HFFc6 (cell line): ENCODE measurements around the gene UNC5C. TPM values are rescaled to one million over a fixed set of nuclear protein-coding genes. Genes with fewer than 3 reads are reported as not detected.

ENCODE experiments used
- DNase-seq: peaks from one replicate; pipeline ENCODE4 v3.0.0-alpha.2; 2018
- H3K27ac Mint-ChIP-seq: 2 replicates; pipeline ENCODE4 v1.8.0; 2020; ENCODE audit warnings: mild to moderate bottlenecking, mixed read lengths
- H3K27me3 Mint-ChIP-seq: 2 replicates; pipeline ENCODE4 v1.8.0; 2021; ENCODE audit warnings: mild to moderate bottlenecking, moderate library complexity, mixed read lengths; ENCODE audit not compliant: insufficient read depth
- H3K36me3 Mint-ChIP-seq: 2 replicates; pipeline ENCODE4 v1.8.0; 2021; ENCODE audit warnings: low read depth, mixed read lengths
- H3K4me1 Mint-ChIP-seq: 2 replicates; pipeline ENCODE4 v1.8.0; 2020; ENCODE audit warnings: low read depth, mixed read lengths
- H3K4me3 Mint-ChIP-seq: 2 replicates; pipeline ENCODE4 v1.8.0; 2020; ENCODE audit warnings: mild to moderate bottlenecking, moderate library complexity, mixed read lengths
- H3K9me3 Mint-ChIP-seq: 2 replicates; pipeline ENCODE4 v1.8.0; 2020; ENCODE audit warnings: mild to moderate bottlenecking, mixed read lengths
- total RNA-seq, 6 experiments: library from RNA; stranded (reverse); fragmentation: NEBNext Ultra II Directional; extraction: Animal tissue kit (Norgen Biotek cat#: 25700); gene quantifications; 2 replicates in 1 of 6; 3 replicates in 5 of 6; pipeline ENCODE4 v1.2.3, GENCODE V29; 2021
- TF ChIP-seq, protein P1 (sequence below): fragments of 200-600 bp; sonication (generic); IDR thresholded peaks from 2 replicates; pipeline ENCODE4 v1.5.0; 2021; ENCODE audit warnings: antibody characterized with exemption, mild to moderate bottlenecking

UNC5C gene
- total RNA-seq, 6 experiments from 2014 or later: not detected

DNA sequence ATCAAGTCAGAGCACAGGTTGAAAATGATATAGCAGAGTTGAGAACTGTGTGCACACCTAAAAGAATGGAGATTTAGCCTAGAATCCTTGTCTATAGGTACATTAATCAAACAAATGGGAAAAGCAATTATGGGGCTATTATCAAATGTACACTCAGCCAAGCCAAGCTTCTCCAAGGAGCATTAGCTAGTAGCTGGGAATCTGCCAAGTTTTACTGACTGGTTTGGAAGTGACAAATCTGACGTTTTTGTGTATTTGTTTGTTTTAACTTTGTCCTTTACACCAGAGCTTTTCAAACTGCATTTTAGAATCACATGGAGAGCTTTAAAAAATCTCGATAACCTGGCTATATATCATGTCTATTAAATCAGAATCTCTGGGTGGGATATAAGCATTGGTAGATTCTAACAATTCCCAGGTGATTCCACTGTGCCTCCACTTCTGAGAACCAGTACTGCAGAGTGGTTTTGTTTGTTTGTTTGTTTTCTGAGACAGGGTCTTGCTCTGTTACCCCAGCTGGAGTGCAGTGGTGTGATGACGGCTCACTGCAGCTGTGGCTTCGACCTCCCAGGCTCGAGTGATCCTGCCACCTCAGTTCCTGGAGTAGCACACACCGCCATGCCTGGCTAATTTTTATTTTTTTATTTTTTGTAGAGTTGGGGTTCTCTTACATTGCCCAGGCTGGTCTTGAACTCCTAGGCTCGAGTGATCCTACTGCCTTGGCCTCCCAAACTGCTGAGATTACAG is 279.8 kb downstream of the UNC5C start:
- Mint-ChIP-seq H3K27ac (no peak overlapping the region), H3K36me3 (no peaks in the 10 kb centered on the region), H3K27me3 (no peaks in the 10 kb centered on the region; the same call in 1 of the 2 replicates), H3K4me1 (no peaks in the 10 kb centered on the region), H3K9me3 (peaks cover 23% of the 10 kb centered on the region), H3K4me3 (no peak overlapping the region)
- TF ChIP-seq, protein P1, sequence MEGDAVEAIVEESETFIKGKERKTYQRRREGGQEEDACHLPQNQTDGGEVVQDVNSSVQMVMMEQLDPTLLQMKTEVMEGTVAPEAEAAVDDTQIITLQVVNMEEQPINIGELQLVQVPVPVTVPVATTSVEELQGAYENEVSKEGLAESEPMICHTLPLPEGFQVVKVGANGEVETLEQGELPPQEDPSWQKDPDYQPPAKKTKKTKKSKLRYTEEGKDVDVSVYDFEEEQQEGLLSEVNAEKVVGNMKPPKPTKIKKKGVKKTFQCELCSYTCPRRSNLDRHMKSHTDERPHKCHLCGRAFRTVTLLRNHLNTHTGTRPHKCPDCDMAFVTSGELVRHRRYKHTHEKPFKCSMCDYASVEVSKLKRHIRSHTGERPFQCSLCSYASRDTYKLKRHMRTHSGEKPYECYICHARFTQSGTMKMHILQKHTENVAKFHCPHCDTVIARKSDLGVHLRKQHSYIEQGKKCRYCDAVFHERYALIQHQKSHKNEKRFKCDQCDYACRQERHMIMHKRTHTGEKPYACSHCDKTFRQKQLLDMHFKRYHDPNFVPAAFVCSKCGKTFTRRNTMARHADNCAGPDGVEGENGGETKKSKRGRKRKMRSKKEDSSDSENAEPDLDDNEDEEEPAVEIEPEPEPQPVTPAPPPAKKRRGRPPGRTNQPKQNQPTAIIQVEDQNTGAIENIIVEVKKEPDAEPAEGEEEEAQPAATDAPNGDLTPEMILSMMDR: no peak
- no peak for DNase-seq

DNA sequence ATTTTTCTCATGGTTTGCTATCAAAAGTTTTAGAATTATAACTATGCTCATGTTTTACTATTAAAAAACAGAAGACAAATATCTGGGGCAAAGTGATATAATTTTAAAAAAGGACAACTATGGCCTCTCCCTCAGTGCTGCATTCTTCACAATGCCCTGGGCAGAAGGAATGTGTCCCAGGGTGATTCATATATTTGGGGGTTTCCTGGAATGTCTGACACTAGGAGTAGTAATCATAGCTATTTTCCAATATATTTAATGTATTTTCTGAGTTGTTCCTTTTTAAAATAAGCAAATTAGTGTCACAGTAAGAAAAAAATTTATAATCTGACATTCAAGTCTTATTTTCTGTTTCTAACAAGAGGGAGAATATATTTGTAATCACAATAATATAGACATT is 281.7 kb downstream of the UNC5C start:
- Mint-ChIP-seq H3K36me3 (no peaks in the 10 kb centered on the region), H3K4me3 (no peak overlapping the region), H3K4me1 (no peaks in the 10 kb centered on the region), H3K9me3 (peaks cover 10% of the 10 kb centered on the region), H3K27me3 (no peaks in the 10 kb centered on the region; the same call in 1 of the 2 replicates), H3K27ac (no peak overlapping the region)
- TF ChIP-seq, protein P1: no peak
- DNase-seq: no peak

DNA sequence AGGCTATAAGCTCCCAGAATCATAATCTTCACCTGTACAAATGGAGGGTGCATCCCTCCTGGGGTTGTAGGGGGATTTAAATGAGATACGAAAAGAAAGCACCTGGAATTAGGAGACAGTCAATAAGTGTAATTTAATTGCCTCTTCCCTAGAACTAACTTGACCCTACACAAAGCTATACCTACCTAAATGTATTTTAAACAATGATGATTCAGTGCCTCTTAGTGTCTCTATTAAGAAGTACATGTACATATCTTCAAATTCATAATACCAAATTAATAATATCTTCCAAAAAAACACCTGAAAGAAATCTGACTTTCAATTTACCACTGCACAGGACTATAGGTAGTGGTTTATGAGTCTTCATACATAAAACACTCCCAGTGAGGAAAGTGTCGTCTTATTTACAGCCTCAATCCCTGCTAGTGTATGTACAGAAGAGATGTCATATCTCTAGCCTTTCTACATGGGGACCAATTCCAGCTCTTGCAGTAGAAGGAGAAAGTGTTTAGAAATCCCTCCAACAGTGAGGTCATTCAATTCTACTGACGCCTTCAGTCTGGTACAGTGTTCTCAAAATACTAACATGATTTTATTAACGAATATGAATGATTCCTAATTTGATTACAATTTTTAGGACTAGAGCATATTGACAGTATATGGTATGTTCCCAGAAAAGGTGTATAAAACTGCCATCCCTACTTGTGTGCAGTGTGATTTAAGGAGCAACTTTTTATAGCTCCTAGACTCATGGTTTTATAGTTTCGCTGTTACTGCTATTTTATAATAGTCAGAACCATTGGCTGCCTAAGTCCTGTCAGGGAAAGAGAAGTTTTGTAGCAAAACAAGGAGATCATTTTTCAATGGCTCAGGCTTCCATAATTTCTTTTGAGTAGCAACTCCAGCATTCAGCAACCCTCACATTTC is 282.7 kb downstream of the UNC5C start:
- H3K4me1 Mint-ChIP-seq: no peaks in the 10 kb centered on the region
- H3K9me3 Mint-ChIP-seq: peaks cover 7% of the 10 kb centered on the region
- no peak overlapping the region for H3K4me3 Mint-ChIP-seq
- no peaks in the 10 kb centered on the region for H3K36me3 Mint-ChIP-seq
- no peak for DNase-seq
- TF ChIP-seq, protein P1: no peak
- no peak overlapping the region for H3K27ac Mint-ChIP-seq
- H3K27me3 Mint-ChIP-seq: no peaks in the 10 kb centered on the region

DNA sequence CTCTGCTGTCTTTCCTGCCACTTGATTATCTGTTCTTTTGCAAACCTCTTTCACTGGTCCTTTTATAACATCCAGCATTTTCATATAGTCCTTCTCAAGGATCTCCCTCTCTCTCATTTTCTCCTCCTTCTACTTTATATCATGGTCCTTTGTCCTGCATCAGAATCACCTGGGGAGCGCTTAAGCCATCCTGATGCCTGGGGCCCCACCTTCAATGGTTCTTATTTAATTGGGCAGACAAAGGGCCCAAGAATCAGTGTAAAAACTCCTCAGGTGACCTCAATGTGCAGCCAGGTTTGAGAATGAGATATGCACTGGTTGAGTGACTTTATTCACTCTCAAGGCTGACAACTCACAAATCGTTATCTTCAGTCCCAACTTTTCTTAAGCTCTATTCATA is 283.9 kb downstream of the UNC5C start:
- H3K4me1 Mint-ChIP-seq: no peaks in the 10 kb centered on the region
- DNase-seq: no peak
- H3K4me3 Mint-ChIP-seq: no peak overlapping the region
- no peak overlapping the region for H3K27ac Mint-ChIP-seq
- H3K36me3 Mint-ChIP-seq: no peaks in the 10 kb centered on the region
- no peaks in the 10 kb centered on the region for H3K27me3 Mint-ChIP-seq
- H3K9me3 Mint-ChIP-seq: peaks cover 19% of the 10 kb centered on the region
- TF ChIP-seq, protein P1: no peak

DNA sequence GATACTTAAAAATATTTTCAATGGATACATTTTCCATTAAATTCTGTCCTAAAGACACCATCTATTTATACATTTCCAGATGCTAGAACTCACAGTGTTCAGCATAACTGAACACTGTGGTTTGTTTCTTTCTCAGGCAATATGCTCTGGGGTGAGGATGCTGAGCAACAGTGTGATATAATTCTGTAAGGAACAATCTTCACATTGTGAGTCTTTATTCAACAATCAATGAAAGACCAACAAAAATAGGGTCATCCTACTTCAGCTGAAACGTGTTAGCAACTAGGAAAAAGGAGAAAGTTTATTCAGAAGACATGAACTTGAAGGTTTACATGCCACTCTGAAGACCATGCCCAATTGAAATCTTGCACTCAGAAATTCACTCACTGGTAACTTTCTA is 284.8 kb downstream of the UNC5C start:
- Mint-ChIP-seq H3K27ac (no peak overlapping the region), H3K9me3 (peaks cover 19% of the 10 kb centered on the region), H3K36me3 (no peaks in the 10 kb centered on the region), H3K27me3 (no peaks in the 10 kb centered on the region), H3K4me1 (no peaks in the 10 kb centered on the region), H3K4me3 (no peak overlapping the region)
- DNase-seq: no peak
- TF ChIP-seq, protein P1: no peak
